ENCODE data around the gene BPIFB4.
"Not testable (repeated sequence)": the region's sequence is repeated elsewhere in the genome, so short reads cannot be mapped to it uniquely, and the experiment has no call there.

Gene BPIFB4

GRCh38 chr20:33122297-33122696 lies 42.9 kb downstream of the BPIFB4 start:
- not testable (repeated sequence) for DNase-seq

DNA sequence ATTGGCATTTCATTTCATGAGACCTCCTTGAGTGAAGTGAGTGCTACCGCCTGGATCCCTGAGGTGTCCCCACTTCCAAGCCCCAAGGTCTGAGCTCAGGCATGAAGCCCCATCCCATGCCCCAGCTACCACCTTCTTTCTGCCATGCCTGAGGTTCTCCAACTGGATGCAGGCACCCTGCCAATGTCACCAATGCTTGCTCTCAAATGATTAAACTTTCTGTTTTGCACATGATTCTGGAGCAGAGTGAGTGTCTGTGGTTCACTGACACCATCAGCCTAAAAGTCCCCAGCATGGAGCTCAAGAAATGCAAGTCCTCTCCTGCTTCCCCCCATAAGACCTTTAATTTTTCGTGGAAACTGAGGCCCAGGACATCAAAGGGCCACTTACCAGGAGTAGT lies 44.8 kb downstream of the BPIFB4 start:
- DNase-seq = no peak

DNA sequence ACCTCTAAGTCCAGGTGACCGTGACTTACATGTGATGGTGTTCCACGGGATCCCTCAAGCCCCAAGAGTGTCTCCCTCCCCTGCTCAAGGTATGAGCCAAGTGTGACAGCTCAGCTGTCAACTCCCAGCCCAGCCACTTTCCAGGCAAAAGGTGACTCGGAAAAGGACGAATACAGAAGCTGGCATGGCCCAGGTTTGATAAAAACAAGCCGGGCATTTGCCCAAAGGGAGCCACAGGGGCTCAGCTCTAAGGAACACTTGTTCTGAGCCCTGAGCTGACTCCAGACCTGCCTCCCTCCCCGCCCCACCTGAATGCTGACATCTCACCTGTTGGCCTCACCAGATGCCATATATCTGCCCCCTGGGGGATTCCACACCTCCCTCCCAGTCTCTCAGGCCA lies 45.6 kb downstream of the BPIFB4 start:
- no peak for DNase-seq

DNA sequence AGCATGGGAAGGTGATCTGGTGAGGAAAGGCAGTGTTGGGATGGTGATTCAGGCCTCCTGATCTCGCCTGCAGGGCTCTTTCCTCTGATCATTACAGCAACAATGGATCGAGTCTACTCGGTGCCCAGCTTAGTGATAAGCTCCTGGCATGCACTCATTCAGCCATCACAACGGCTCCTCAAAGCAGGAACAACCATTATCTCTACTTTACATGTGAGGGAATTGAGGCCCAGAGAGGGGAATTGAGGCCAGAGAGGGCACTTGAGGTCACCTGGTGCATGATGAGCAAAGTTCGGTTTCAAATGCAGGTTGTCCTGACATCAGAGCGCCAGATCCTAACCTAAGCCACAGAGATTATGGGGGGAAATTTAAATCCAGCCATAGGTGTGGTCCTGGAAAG lies 46.5 kb downstream of the BPIFB4 start:
- DNase-seq = no peak

DNA sequence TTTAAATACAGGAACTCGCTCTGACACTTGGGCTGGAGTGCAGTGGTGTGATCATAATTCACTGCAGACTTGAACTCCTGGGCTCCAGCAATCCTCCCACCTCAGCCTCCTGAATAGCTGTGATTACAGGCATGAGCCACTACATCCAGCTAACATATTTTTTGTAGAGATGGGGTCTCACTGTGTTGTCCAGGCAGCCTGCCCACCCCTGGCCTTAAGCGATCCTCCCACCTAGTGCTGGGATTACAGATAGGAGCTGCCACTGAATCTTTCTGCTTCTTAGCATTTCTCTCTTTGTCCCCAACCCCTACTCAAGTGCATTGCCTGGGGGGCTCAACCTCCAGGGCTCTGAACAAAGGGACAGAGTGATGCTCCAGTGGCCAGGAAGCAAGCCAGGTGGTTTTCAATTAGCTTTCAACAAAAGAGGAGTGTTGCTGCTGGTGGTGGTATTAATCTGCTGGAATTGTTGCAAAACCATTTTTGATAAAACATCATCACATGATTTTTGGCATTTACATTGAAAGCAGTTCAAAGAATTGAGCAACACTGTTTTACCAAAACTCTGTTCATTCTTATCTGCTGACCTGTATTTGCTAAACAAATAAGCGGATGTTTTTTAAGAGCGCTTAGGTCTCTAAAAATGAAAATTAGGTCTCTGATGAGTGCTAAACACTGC lies 48.1 kb downstream of the BPIFB4 start:
- no peak for DNase-seq

GRCh38 chr20:33130568-33131061 lies 51.2 kb downstream of the BPIFB4 start:
- DNase-seq = no peak

- DNase-seq = no peak
Measured at GRCh38 chr20:33131949-33132473, 52.6 kb downstream of the BPIFB4 start.

DNA sequence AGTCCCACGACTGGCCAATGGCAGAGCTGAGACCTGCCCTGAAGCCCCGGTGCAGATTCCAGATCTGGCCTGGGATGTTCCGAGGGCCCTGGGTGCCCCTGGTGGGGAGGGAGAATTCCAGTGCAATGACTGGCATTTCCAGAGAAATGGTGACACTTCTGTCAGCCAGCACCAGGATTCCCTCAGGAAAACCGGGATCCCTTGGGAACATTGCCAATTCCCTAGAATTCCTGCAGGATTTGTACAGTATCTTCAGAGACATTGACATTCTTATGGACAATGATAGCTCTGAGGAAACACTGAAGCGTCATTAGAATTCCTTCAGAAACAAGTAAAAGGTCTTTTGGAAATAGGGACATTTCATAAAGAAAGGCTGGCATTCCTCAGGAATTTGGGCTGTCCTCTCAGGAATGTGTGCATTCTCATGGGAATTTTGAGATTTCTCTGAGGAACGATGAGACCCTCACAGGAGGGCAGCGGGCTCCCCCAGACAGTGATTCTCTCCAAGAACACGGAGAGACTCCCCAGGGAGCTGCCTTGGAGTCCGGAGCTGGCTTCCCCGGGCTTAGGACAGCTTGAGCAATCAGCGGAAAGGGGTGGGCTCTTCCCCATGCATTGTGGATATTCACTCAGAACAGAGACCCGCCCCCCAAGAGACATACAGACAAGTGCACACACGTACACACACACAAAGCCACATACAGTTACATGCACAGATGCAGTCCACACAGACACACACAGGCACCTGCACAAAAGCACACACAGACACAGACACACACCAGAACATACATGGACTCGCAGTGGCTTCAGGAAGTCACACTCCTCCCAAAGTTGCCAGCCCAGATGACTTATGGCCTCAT lies 53.3 kb downstream of the BPIFB4 start:
- DNase-seq = no peak

DNA sequence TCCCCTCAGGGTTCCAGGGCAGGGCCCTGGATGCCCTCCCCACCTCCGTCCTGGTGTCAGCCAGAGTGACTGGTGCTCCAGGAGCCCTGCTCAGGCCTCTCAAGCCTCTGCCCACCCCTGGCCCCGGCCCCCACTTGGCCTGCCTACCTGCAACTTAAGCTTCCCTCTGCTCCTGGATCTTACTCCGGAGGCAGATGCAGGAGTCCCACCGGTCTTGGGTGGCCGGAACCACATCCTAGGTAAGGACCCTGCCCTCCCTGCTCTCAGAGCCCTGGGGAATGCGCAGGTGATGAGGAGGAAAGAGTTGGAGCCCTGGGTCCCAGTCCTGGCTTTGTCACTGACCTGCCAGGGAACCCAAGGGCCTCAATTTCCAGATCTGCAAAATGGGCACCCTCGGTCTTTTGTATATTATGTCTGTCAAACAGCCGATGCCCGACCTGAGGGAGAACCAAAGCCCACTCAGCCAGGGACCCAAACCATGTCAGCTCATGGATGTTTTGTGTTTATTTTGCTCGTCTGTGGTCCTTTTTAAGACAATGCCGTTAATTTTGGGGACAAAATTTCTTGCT lies 54.0 kb downstream of the BPIFB4 start:
- no peak for DNase-seq

DNA sequence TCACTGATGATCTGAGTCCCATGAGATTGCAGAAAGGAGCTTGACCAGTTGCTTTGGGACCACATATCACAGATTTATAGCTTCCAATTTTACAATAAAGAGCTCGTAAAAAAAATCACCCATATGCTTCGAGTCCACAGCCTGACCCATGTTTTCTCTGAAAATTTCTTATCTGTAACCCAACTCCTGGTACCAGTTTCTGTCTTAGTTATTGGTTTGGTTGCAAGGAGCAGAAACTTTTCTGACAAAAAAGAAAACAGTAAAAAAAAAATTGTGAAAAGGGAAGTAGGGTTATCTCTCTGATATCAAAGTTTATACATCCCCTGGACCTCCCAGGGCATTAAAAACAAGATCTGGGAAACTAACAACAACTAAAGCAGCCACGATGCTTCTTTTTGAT lies 57.8 kb downstream of the BPIFB4 start:
- no peak for DNase-seq

DNA sequence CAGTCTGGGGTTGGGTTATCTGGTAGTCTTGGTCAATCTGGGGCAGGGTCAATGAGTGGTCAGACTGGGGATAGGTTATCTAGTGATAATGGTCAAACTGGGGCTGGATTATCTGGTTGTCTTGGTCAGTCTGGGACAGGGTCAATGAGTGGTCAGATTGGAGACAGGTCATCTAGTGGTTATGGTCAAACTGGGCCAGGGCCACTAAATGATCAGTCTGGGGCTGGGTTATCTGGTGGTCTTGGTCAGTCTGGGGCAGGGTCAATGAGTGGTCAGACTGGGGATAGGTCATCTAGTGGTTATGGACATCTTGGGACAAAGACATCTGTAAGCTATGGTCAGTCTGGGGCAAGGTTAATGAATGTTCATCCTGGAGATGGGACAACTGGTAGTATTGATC lies 60.0 kb downstream of the BPIFB4 start:
- no peak for DNase-seq

GRCh38 chr20:33145521-33145920 lies 66.1 kb downstream of the BPIFB4 start:
- DNase-seq = no peak

DNA sequence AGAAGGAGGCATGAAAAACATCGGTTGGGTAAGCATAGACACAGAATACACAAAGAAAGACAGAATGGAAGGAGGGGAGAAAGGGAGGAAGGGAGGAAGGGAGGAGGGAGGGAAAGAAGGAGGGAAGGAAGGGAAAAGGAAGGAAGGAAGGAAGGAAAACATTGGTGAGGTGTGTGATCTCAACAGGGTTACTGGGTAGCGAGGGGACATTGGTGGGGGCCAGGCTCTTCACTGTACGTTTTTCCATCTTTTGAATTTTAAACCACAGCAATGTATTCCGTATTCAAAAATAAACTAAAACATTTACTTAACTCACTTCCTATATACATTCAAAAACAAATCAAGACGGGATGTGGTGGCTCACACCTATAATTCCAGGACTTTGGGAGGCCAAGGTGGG lies 67.9 kb downstream of the BPIFB4 start:
- no peak for DNase-seq

GRCh38 chr20:33148040-33148439 lies 68.6 kb downstream of the BPIFB4 start:
- no peak for DNase-seq

GRCh38 chr20:33154252-33154651 lies 74.8 kb downstream of the BPIFB4 start:
- DNase-seq = no peak

DNA sequence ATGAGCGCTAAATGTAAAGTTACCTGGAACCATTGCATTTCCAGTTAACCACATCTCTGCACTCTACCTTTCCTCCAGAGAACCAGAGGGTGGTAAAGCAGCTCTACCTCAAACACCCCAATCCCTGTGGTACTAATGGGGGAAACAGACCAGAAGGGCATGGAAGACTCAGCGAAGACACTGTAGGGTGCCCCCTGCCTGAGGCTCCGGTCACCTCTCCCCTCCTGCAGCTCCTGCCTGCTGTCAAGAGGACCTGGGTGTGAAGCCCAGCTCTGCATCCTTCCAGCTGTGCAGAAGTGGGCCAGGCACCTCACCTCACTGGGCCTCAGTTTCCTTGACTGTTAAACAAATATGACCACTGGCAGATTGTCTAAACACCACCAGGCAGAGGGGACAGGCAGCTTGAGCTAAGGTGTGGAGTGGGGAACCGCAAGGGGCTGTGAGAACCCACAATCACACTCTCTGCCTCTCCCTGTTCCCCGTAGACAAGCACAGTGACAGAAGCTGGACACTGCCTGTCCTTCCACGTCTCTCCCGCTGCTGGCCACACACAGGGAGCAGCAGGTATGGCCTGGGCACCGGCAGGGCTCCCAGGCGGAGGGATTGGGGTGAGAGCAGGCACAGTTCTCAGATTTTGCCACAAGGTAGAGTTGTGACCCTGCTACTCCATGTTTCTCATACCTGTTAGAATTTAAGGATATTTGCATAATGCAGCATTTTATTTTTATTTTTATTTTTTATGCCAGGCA lies 79.4 kb downstream of the BPIFB4 start:
- DNase-seq = no peak

- no peak for DNase-seq
Measured at GRCh38 chr20:33159713-33160112, 80.3 kb downstream of the BPIFB4 start.

DNA sequence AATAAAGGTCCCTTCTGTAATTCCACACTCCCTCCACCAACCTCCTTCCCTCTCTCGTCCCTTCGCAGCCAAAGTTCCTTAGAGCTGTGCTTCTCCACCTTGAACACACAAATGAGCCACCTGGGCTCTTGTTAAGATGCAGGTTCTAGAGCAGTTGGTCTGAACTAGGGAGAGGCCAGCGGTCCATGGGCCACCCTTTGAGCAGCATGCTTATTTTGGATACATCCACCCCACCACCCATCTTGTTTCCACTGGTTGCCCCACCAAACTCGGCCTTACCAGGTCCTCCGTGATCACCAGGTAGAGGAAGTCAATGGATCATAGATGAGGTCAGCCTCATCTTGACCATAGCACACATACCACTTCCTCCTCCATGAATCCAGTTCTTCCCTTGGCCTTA lies 81.2 kb downstream of the BPIFB4 start:
- DNase-seq = no peak
